Measurements from ENCODE around the gene SGCA.
A peak's percentile ranks its signal among the peaks of the same experiment; 100 is the strongest.

Gene SGCA

DNA sequence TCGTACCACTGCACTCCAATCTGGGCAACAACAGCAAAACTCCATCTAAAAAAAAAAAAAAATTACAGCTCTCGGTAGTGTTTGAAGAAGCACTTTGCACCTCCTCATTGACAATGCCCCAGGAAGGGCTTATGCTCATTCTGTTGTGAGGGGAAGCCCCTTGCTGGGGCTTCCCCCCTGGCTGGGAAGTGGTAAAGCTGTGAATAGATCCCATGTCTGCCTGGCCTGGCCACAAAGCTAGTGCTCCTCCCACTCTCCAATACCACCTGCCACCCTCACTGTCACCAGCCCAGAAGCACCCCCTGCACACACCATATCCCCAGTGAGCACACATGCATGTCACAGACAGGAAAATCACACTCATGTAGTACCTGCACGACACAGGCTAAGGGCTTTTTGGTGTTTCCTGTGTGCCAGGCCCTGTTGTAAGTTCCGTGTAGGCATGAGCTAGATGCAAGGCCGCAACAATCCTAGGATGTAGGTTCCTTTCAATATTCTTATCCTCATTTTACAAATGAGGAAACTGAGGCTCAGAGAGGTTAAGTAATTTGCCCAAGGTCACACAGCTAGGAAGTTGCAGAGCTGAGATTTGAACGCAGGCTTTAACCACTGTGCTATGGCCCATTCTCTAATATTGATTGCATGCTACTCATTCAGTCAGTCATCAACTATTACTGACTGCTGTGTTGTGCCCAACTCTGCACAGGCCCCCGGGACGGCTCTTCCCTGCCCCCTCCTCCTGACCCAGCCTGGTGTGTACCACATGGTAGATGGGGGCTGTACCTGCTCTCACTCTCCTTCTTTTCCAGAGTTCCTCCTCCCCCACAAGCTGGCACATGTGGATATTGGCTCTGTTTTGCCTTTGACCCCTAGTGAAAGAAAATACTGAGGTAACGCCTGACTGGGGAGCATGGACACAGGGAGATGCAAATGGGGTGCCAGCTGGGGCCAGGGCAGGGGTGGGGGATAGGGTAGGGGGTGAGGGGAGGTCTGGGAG lies 47.5 kb downstream of the SGCA start:
- no peak overlapping the region for H3K4me3 ChIP-seq (ENCODE audit: low read depth, low read length)
- TF ChIP-seq, protein P1, sequence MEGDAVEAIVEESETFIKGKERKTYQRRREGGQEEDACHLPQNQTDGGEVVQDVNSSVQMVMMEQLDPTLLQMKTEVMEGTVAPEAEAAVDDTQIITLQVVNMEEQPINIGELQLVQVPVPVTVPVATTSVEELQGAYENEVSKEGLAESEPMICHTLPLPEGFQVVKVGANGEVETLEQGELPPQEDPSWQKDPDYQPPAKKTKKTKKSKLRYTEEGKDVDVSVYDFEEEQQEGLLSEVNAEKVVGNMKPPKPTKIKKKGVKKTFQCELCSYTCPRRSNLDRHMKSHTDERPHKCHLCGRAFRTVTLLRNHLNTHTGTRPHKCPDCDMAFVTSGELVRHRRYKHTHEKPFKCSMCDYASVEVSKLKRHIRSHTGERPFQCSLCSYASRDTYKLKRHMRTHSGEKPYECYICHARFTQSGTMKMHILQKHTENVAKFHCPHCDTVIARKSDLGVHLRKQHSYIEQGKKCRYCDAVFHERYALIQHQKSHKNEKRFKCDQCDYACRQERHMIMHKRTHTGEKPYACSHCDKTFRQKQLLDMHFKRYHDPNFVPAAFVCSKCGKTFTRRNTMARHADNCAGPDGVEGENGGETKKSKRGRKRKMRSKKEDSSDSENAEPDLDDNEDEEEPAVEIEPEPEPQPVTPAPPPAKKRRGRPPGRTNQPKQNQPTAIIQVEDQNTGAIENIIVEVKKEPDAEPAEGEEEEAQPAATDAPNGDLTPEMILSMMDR (IDR thresholded peaks at IDR 0.05; ENCODE audit: low read depth, low read length) = no peak

DNA sequence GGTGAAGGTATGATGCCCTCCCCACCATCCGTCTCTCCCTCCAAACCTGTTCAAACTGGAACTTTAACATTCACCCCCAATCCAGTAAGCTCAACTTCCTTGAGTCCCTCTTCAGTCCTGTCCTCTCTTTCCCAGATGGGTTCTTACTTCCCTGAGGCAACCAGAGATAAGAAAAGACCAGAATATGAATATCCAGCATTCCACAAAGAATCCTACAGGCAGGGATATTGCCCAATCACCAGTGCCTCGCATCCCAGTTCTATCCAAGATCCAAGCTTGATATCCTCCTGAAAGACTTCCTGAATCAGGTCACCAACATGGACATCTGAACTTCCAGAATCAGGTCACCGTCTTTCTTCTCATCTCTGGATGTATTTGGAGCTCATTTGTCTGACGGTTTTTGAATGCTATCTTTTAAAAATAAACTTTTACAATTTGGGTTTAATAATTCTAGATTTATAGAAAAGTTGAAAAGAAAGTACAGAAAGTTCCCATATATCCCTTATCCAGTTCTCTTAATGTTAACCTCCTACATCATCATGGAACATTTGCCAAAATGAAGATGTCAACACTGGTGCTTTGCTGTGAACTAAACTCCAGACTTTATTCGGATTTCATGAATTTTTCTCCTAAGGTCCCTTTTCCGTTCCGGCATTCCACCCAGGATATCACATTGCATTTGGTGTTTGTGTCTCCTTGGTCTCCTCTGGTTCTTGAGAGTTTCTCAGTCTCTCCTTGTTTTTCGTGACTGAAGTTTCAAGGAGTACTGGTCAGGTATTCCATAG lies 49.4 kb downstream of the SGCA start:
- TF ChIP-seq, protein P1 (IDR thresholded peaks at IDR 0.05; ENCODE audit: low read depth, low read length) = no peak

DNA sequence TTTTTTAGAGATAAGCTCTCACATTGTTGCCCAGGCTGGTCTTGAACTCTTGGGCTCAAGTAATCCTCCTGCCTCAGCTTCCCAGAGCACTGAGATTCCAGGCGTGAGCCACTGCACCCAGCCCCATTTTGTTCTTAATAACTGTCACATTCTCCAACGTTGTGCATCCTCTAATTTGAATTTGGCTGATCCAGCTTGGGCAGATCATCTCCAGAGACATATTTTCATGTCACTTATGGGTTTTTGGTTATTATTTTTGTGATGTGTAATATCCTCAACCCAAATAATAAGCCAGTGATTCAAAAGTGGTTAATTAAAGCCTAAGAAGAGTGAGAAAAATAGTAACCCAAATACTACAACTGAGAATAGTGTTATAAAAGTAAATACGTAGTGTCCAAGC lies 51.8 kb downstream of the SGCA start:
- H3K4me3 ChIP-seq (ENCODE audit: low read depth, low read length) = no peak overlapping the region
- TF ChIP-seq, protein P1 (IDR thresholded peaks at IDR 0.05; ENCODE audit: low read depth, low read length) = no peak

More for the DNA sequence above, 49.4 kb downstream of the SGCA start:
- H3K4me3 ChIP-seq (ENCODE audit: low read depth, low read length) = no peak overlapping the region

DNA sequence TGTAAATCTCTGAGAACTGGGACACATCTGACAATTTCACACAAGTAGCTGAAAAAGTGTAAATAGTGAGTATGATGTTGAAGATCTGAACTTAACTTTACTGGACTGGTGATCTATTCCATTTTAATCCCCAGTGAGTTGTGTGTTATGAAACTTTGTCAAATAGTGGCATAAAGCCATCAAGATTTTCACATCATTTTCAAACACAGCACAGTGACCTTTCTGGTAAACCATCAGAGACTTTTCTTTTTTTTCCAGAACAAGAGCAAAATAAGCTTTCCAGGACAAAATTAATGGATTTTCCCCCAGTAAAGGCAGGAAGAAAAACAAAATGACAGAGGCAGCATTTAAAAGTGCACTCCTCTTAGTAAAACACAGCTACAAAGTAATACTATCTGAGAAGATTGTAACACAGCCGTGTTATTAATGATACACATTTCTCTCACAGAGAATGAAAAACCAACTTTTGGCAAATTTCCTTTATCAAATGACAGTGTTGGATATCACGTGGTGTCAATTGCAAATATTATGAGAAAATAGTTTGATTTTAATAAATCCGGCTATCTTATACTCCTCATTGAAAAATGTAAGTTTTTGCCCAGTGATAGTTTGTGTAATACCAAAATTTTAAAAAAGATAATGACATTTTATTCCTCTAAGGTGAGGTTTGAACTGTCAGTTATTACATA lies 52.4 kb downstream of the SGCA start:
- TF ChIP-seq, protein P1 (IDR thresholded peaks at IDR 0.05; ENCODE audit: low read depth, low read length) = no peak
- peak overlapping the region; percentile 1 for H3K4me3 ChIP-seq (ENCODE audit: low read depth, low read length)

DNA sequence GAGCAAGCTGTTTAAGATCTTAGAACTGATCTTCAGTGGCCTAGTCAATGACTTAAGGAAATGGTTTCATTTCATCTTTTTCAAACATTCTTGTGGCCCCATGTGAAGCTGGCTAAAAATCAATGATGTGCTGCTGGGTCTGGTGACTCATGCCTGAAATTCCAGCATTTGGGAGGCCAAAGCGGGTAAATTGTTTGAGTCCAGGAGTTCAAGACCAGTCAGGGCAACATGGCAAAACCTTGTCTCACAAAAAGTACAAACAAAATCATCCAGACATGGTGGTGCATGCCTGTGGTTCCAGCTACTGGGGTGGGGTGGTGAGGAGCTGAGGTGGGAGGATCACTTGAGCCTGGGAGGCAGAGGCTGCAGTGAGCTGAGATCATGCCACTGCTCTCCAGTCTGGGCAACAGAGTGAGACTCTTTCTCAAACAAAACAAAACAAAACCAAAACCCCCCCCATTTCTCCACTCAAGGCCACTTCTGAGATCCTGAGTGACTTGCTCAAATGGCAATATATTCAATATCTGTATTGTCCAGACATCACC lies 53.0 kb downstream of the SGCA start:
- TF ChIP-seq, protein P1 (IDR thresholded peaks at IDR 0.05; ENCODE audit: low read depth, low read length) = no peak
- peak overlapping the region; percentile 1 for H3K4me3 ChIP-seq (ENCODE audit: low read depth, low read length)

DNA sequence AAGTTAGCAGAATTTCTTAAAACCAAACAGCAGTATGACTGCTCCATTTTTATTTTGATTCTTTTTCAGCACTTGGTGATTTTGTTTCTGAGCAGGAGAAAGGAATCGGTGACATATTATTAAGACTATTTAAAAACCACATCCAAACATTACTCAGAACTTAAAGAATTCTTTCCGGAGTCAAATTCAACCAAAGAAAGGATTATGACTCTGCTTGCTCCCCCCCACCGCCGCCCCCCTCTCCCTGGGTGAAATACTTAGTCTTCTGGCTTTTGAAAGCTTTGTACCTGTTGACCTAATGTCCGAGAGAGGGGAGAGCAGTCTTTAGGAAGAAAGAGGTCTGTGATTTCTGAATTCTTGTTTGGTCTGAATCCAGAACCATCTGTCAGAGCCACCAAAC lies 53.5 kb downstream of the SGCA start:
- H3K4me3 ChIP-seq (ENCODE audit: low read depth, low read length) = peak overlapping the region; percentile 43
- TF ChIP-seq, protein P1 (IDR thresholded peaks at IDR 0.05; ENCODE audit: low read depth, low read length) = no peak
